T-helper 1 cell treated with Interleukin-12 subunit alpha and Interleukin-12 subunit beta and Interleukin-4 antibody, amounts not matched to agents 30 μg/mL and 1 μg/mL, for 36 hours (primary cell): ENCODE measurements around the gene ANKZF1.
A peak's percentile ranks its signal among the peaks of the same experiment; 100 is the strongest.

Experiments used
- H3K27ac Mint-ChIP-seq: one replicate; pipeline ENCODE4 v1.8.0; 2021; ENCODE audit warnings: mild to moderate bottlenecking, mixed read lengths
- H3K27me3 Mint-ChIP-seq: one replicate; pipeline ENCODE4 v1.8.0; 2021; ENCODE audit warnings: low read depth, mixed read lengths
- H3K36me3 Mint-ChIP-seq: one replicate; pipeline ENCODE4 v1.8.0; 2021; ENCODE audit warnings: low read depth, mixed read lengths
- H3K4me1 Mint-ChIP-seq: one replicate; pipeline ENCODE4 v1.8.0; 2021; ENCODE audit warnings: low read depth, mixed read lengths
- H3K4me3 Mint-ChIP-seq: one replicate; pipeline ENCODE4 v1.8.0; 2021; ENCODE audit warnings: mild to moderate bottlenecking, moderate library complexity, mixed read lengths
- H3K9me3 Mint-ChIP-seq: one replicate; pipeline ENCODE4 v1.8.0; 2021; ENCODE audit warnings: mixed read lengths

Gene ANKZF1

GRCh38 chr2:219204425-219205164, 25.0 kb upstream of the ANKZF1 start:
- H3K27ac Mint-ChIP-seq: no peak overlapping the region
- no peaks in the 10 kb centered on the region for H3K27me3 Mint-ChIP-seq
- no peak overlapping the region for H3K4me3 Mint-ChIP-seq
- peaks cover 11% of the 10 kb centered on the region for H3K36me3 Mint-ChIP-seq
- H3K4me1 Mint-ChIP-seq: peaks cover 25% of the 10 kb centered on the region
- H3K9me3 Mint-ChIP-seq: peaks cover 4% of the 10 kb centered on the region

- H3K4me1 Mint-ChIP-seq: peaks cover 30% of the 10 kb centered on the region
- no peak overlapping the region for H3K4me3 Mint-ChIP-seq
- peaks cover 4% of the 10 kb centered on the region for H3K9me3 Mint-ChIP-seq
- no peak overlapping the region for H3K27ac Mint-ChIP-seq
- H3K36me3 Mint-ChIP-seq: peaks cover 15% of the 10 kb centered on the region
- H3K27me3 Mint-ChIP-seq: no peaks in the 10 kb centered on the region
Observed at GRCh38 chr2:219205165-219205538, 24.5 kb upstream of the ANKZF1 start.

- Mint-ChIP-seq H3K27ac (peak overlapping the region; percentile 94), H3K4me3 (peak overlapping the region; percentile 86), H3K4me1 (peaks cover 32% of the 10 kb centered on the region), H3K27me3 (no peaks in the 10 kb centered on the region), H3K9me3 (peaks cover 4% of the 10 kb centered on the region), H3K36me3 (peaks cover 15% of the 10 kb centered on the region)
Observed at GRCh38 chr2:219205981-219206327, 23.7 kb upstream of the ANKZF1 start.

GRCh38 chr2:219206328-219207133, 23.1 kb upstream of the ANKZF1 start, which contains the start of gene ZFAND2B:
Gene ZFAND2B, plus strand, starts transcription at chr2:219206782. Its CDS starts 206 bp downstream, at chr2:219206988.
- H3K27ac Mint-ChIP-seq: peak within 1 kb of the TSS; percentile 94
- no peaks in the 10 kb centered on the region for H3K27me3 Mint-ChIP-seq
- H3K4me3 Mint-ChIP-seq: peak within 1 kb of the TSS; percentile 86
- H3K9me3 Mint-ChIP-seq: peaks cover 4% of the 10 kb centered on the region
- H3K36me3 Mint-ChIP-seq: peaks cover 15% of the 10 kb centered on the region
- H3K4me1 Mint-ChIP-seq: peaks cover 35% of the 10 kb centered on the region

GRCh38 chr2:219207134-219207883, 22.3 kb upstream of the ANKZF1 start:
- Mint-ChIP-seq H3K4me1 (peaks cover 38% of the 10 kb centered on the region), H3K4me3 (peak overlapping the region; percentile 86), H3K9me3 (peaks cover 4% of the 10 kb centered on the region), H3K36me3 (peaks cover 17% of the 10 kb centered on the region), H3K27ac (peak overlapping the region; percentile 67), H3K27me3 (no peaks in the 10 kb centered on the region)

- Mint-ChIP-seq H3K36me3 (peaks cover 17% of the 10 kb centered on the region), H3K4me3 (peak overlapping the region; percentile 86), H3K4me1 (peaks cover 38% of the 10 kb centered on the region), H3K27ac (peak overlapping the region; percentile 73), H3K9me3 (peaks cover 4% of the 10 kb centered on the region), H3K27me3 (no peaks in the 10 kb centered on the region)
Observed at GRCh38 chr2:219207884-219208740, 21.5 kb upstream of the ANKZF1 start.

- Mint-ChIP-seq H3K4me1 (peaks cover 41% of the 10 kb centered on the region), H3K36me3 (peaks cover 27% of the 10 kb centered on the region), H3K27me3 (no peaks in the 10 kb centered on the region), H3K4me3 (no peak overlapping the region), H3K9me3 (peaks cover 1% of the 10 kb centered on the region), H3K27ac (peak overlapping the region; percentile 88)
Observed at GRCh38 chr2:219209236-219210195, 20.1 kb upstream of the ANKZF1 start.

GRCh38 chr2:219210196-219210885, 19.3 kb upstream of the ANKZF1 start:
- peak overlapping the region; percentile 88 for H3K27ac Mint-ChIP-seq
- no peak overlapping the region for H3K4me3 Mint-ChIP-seq
- no peaks in the 10 kb centered on the region for H3K9me3 Mint-ChIP-seq
- peaks cover 31% of the 10 kb centered on the region for H3K36me3 Mint-ChIP-seq
- peaks cover 43% of the 10 kb centered on the region for H3K4me1 Mint-ChIP-seq
- H3K27me3 Mint-ChIP-seq: no peaks in the 10 kb centered on the region

GRCh38 chr2:219210886-219211362, 18.7 kb upstream of the ANKZF1 start:
- Mint-ChIP-seq H3K27me3 (no peaks in the 10 kb centered on the region), H3K9me3 (no peaks in the 10 kb centered on the region), H3K4me3 (no peak overlapping the region), H3K36me3 (peaks cover 31% of the 10 kb centered on the region), H3K27ac (peak overlapping the region; percentile 87), H3K4me1 (peaks cover 43% of the 10 kb centered on the region)

GRCh38 chr2:219213026-219213415, 16.6 kb upstream of the ANKZF1 start:
- H3K4me3 Mint-ChIP-seq: no peak overlapping the region
- H3K4me1 Mint-ChIP-seq: peaks cover 48% of the 10 kb centered on the region
- no peaks in the 10 kb centered on the region for H3K27me3 Mint-ChIP-seq
- no peaks in the 10 kb centered on the region for H3K9me3 Mint-ChIP-seq
- peaks cover 31% of the 10 kb centered on the region for H3K36me3 Mint-ChIP-seq
- no peak overlapping the region for H3K27ac Mint-ChIP-seq

- Mint-ChIP-seq H3K4me3 (no peak overlapping the region), H3K4me1 (peaks cover 43% of the 10 kb centered on the region), H3K36me3 (peaks cover 25% of the 10 kb centered on the region), H3K9me3 (no peaks in the 10 kb centered on the region), H3K27me3 (no peaks in the 10 kb centered on the region), H3K27ac (no peak overlapping the region)
Observed at GRCh38 chr2:219213486-219214071, 16.0 kb upstream of the ANKZF1 start.

GRCh38 chr2:219214141-219214540, 15.5 kb upstream of the ANKZF1 start:
- Mint-ChIP-seq H3K27me3 (no peaks in the 10 kb centered on the region), H3K4me3 (no peak overlapping the region), H3K9me3 (no peaks in the 10 kb centered on the region), H3K27ac (no peak overlapping the region), H3K36me3 (peaks cover 23% of the 10 kb centered on the region), H3K4me1 (peaks cover 37% of the 10 kb centered on the region)
